NCI-H82 treated with DMSO at 0.1 percent for 48 hours (cell line): ENCODE data around the gene GCNA.
A peak's percentile ranks its signal among the peaks of the same experiment; 100 is the strongest.

Experiments used
- DNase-seq: peaks from one replicate; lab custom pipeline; 2025; ENCODE audit not compliant: unreplicated experiment; lab: John Stamatoyannopoulos, UW

The GCNA gene

GRCh38 chrX:71578253-71579135 is at the start of gene GCNA:
Gene GCNA (plus strand): TSS chrX:71578437. CDS start chrX:71580822, 2,385 bp downstream.
- no peak for DNase-seq

GRCh38 chrX:71532078-71532752 is 46.0 kb upstream of the GCNA start:
- peak; percentile 30 for DNase-seq

GRCh38 chrX:71532753-71533425 is 45.3 kb upstream of the GCNA start, which contains the start of gene OGT:
Gene OGT (plus strand): TSS chrX:71533104. CDS start chrX:71533300, 196 bp downstream.
- DNase-seq = peak; percentile 84

- no peak for DNase-seq
These were observed 44.8 kb upstream of the GCNA start for GRCh38 chrX:71533516-71533850.

GRCh38 chrX:71533851-71534561 is 44.2 kb upstream of the GCNA start:
- DNase-seq = no peak

GRCh38 chrX:71534773-71535544 is 43.3 kb upstream of the GCNA start:
- no peak for DNase-seq

GRCh38 chrX:71536285-71536684 is 42.0 kb upstream of the GCNA start:
- no peak for DNase-seq

GRCh38 chrX:71537743-71538142 is 40.5 kb upstream of the GCNA start:
- DNase-seq = no peak

GRCh38 chrX:71540801-71541200 is 37.4 kb upstream of the GCNA start:
- DNase-seq = no peak

GRCh38 chrX:71541210-71542022 is 36.8 kb upstream of the GCNA start:
- no peak for DNase-seq

- no peak for DNase-seq
These were observed 35.8 kb upstream of the GCNA start for GRCh38 chrX:71542411-71542810.

GRCh38 chrX:71542825-71543224 is 35.4 kb upstream of the GCNA start:
- DNase-seq = no peak

- DNase-seq = no peak
These were observed 34.9 kb upstream of the GCNA start for GRCh38 chrX:71543316-71543715.

- DNase-seq = no peak
These were observed 32.9 kb upstream of the GCNA start for GRCh38 chrX:71545364-71545763.

- no peak for DNase-seq
These were observed 31.4 kb upstream of the GCNA start for GRCh38 chrX:71546879-71547278.

- DNase-seq = no peak
These were observed 30.9 kb upstream of the GCNA start for GRCh38 chrX:71547339-71547738.

- no peak for DNase-seq
These were observed 28.3 kb upstream of the GCNA start for GRCh38 chrX:71549986-71550385.

GRCh38 chrX:71550578-71550977 is 27.7 kb upstream of the GCNA start:
- no peak for DNase-seq

- DNase-seq = no peak
These were observed 22.2 kb upstream of the GCNA start for GRCh38 chrX:71556036-71556435.

- DNase-seq = no peak
These were observed 19.3 kb upstream of the GCNA start for GRCh38 chrX:71558920-71559319.
